Measurements from ENCODE around the gene NUMA1.

NUMA1 gene

DNA sequence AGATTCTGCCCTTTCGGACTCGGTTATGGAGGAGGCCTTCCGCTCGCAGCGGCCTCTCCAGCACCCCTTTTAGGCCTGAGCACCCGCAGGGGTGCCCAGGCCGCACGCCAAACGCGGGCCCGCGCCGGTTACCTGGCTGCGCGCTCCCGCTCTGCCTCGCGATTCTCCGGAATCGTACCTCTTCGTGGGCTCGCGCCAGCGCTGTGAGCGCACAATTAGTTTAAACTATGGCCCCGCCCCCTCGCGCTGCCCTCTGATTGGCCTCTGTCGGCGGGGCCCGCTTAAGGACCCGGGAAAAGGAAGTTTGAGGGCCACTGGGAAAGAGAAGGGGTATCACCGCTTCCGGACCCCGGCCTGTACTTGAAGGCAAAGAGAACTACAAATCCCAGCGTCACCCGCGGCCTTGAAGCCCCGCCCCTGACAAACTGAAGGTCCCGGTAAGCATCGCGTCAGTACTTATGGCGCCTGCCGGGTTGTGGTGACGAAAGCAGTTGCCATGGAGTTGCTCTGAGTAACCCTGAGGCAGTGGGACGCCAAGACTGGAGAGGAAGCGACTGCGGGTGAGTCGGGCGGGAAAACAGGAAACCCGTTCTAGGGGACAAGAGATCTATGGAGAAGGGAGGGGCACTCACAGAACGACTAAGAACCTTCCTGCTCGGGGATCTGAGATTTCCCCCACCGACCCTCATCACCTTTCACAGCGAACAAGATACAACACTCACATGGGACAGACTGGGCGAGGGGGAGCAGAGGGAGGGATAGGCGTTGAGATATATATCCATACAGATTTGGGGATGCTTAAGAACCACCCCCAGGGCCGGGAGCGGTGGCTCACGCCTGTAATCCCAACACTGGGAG is at the start of gene NUMA1, which contains the start of gene LRRC51:
TSS of gene NUMA1 (minus strand) at position 217 of the 858 bp plus-strand sequence. CDS start 44,599 bp downstream, outside the sequence.
TSS of gene LRRC51 (plus strand) at position 525 of the 858 bp plus-strand sequence. CDS start 8,234 bp downstream, outside the sequence.
- peak; percentile 100 for DNase-seq

GRCh38 chr11:72129381-72129780 is 49.0 kb upstream of the NUMA1 start:
- DNase-seq: no peak

DNA sequence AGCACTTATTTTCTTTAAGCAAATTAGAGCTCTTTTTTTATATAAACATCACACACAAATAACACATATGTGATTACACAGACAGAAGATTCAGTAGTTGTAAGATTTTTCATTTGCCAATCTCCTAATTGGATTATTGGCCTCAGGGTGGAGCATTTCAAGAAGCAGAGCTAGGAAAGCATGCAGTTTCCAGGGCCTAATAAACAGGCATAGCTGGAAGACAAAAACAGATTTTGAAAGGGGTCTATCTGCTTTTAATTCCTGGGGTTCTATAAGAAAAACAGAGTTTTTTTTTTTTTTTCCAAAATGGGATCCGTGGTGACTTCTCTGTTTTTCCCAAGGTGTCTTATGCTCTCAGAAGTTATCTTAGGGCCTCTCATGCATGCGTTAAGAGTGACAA is 47.6 kb upstream of the NUMA1 start:
- no peak for DNase-seq

- no peak for DNase-seq
Observed at GRCh38 chr11:72125956-72126355, 45.6 kb upstream of the NUMA1 start.

- no peak for DNase-seq
Observed at GRCh38 chr11:72124046-72124445, 43.7 kb upstream of the NUMA1 start.

DNA sequence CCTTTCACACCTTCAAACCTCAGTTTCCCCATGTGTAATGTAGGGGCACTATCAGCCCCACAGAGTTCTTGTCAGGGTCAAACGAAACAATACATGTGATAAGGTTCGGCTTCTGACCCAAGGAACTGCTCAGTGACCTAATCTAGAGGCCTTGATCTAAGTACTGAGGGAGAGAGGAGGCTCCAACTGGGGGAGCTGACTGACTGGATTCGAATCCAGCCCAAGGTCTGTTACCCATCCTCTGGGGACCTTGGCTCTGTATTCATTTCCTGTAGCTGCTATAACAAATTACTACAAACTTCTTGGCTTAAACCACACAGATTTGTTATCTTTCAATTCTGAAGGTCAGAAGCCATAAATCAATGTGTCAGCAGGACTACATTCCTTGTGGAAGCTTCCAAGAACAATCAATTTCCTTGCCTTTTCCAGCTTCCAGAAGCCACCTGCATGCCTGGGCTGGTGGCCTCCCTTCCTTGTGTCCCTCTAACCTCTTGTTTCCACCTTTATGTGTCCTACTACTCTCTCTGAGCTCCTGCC is 42.8 kb upstream of the NUMA1 start:
- DNase-seq: no peak

DNA sequence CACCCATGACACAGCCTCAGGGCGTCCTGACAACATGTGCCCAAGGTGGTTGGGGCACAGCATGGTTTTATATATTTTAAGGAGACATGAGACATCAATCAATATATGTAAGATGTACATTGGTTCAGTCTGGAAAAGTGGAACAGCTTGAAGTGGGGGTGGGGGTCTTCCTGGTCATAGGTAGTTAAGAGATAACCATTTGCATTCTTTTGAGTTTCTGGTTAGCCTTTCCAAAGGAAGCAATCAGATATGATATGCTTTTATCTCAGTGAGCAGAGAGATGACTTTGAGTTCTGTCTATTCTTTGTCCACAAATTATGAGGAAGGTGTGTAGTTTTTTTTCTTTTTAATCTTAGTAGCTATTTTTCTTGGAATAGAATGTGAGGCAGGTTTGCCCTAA is 42.3 kb upstream of the NUMA1 start:
- DNase-seq: no peak

- DNase-seq: no peak
Observed at GRCh38 chr11:72120930-72121329, 40.6 kb upstream of the NUMA1 start.

- no peak for DNase-seq
Observed at GRCh38 chr11:72119198-72119597, 38.9 kb upstream of the NUMA1 start.

DNA sequence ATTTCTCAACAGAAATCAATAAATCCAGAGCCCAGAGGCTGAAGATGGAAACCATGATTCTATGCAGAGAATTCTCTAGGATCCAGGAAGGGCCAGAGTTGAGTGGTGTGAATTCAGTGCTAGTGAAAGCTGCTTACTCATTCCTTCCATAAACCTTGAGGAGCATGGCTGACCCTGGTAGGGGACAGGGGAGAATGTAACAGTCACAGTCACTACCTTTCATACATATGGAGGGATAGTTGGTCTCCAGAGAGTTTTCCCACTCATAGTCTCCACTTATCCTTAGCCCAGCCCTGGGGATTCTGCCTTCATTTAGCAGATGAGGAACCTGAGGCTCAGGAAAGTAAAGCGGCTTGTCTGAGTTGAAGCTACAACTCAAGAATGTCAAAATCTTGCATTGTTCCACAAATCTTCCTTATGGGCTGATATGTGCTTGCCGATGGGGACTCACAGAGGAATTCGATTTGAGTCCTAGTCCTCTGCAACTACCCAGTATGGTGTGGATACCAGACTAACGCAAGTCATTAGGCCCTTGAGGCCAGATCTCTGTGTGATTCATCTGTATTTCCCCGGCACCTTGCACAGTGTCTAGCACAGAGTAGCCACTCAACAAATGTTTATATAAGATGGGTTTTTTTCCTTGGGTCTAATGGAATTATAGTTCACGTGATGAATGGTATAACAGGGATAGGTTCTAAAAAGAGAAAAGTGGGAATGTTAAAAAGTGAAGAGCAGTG is 35.8 kb upstream of the NUMA1 start:
- DNase-seq: no peak

GRCh38 chr11:72114570-72114969 is 34.2 kb upstream of the NUMA1 start:
- no peak for DNase-seq

GRCh38 chr11:72112978-72113808 is 32.9 kb upstream of the NUMA1 start:
- no peak for DNase-seq

DNA sequence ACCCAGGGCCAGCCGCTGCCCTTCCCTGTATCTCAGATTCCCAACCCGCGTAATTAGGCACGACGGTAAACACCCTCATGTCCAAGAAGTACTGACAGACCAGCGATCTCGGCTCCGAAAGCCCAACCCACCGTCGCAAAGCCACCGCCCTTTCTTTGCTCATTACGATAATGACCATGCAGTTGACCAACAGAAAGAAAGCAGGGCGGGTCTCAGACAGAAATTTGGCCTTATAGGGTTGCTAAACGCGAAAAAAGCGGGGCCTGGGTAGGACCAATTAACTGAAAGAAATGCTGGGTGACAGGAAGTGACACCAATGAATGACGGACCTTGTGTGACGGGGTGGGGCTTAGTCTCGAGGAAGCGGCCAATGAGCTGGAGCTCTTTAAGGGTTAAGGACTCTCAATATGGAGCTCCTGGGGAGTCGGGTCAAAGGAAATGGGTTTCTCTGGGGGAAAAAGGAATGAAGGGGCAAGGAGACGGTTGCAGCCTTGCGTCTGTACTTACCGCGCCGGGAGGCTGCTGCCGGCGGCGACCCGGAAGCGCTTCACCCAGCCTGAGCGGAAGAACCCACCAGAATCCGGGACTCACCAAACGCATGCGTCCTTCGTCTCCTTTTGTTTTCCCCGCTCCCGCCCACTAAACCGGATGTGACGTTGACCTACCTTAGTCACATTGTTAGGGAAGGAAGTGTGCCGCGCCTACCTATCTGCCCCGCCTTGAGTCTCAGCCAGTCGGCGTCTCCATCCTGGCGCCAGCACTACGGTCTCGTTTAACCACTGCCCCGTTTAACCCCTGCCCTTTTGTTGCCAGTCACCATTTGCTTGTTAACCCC is 32.0 kb upstream of the NUMA1 start, which contains the start of gene ANAPC15:
TSS of gene ANAPC15 (minus strand) at position 553 of the 835 bp plus-strand sequence. CDS start 1,419 bp downstream, outside the sequence.
- peak; percentile 99 for DNase-seq

DNA sequence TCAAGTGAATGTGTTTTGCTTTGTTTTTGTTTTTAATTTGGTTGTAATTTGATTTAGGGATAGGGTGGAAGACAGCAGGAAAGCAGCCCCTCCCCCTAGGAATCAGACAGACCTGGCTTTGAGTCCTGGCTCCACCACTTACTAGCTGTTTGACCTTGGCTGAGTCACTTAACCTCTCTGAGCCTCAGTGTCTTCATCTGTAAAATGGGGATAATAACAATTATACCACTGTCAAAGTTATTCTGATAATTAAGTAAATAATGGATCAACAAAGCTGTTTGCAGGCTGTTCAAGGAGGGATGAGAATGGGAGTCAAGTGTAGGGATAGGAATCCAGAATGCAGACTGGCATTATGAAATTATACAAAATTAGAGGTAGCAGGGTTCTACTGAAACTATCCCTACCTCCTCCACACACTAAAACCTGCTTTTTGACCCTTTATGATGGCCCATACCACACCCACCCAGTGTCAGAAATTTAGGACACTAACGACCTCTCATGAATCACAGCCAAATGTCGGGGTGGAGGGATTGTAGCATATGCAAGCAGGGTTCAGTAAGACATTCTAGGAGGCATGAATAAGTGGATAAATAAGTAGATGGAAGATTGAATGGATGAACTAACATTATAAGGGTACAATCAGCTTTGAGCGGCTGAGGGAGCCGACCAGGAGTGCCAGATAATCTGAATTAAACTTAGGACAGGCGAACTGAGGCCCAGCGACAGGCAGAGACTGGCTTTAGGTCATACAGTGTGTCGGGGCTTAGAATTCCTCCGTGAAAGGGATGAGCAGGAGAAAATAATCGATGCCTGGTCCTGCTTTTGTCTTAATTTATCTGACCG is 31.2 kb upstream of the NUMA1 start:
- no peak for DNase-seq

DNA sequence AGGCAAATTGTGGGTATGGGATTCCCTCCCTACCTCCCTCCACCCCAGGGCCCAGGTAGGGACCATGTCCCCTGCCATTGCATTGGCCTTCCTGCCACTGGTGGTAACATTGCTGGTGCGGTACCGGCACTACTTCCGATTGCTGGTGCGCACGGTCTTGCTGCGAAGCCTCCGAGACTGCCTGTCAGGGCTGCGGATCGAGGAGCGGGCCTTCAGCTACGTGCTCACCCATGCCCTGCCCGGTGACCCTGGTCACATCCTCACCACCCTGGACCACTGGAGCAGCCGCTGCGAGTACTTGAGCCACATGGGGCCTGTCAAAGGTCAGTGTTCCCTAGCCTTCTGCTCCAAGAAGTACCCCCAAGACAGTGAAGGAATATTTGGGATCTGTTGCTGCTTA is 25.5 kb upstream of the NUMA1 start, which contains the start of gene TOMT:
TSS of gene TOMT (plus strand) at position 37 of the 400 bp plus-strand sequence. CDS start at position 65, 28 bp downstream.
- no peak for DNase-seq

DNA sequence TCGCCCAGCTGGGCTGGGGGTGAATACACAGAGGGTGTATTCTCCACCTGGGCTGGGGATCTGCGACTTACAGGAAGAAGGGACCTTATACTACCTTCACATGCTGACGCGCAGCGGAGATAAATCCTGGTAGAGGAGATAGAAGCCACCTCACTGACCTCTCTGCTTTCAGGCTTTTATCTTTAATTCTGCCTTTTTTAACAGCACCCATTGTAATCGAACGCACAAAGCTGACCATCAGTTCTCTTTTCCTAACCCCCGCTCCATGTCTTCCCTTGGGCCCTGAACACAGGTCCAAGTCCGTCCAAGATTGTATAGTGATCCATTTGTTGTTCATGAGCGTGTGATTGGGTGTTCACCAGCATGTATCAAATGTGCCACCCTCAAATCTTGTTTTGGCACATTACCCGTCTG is 23.4 kb upstream of the NUMA1 start:
- no peak for DNase-seq

DNA sequence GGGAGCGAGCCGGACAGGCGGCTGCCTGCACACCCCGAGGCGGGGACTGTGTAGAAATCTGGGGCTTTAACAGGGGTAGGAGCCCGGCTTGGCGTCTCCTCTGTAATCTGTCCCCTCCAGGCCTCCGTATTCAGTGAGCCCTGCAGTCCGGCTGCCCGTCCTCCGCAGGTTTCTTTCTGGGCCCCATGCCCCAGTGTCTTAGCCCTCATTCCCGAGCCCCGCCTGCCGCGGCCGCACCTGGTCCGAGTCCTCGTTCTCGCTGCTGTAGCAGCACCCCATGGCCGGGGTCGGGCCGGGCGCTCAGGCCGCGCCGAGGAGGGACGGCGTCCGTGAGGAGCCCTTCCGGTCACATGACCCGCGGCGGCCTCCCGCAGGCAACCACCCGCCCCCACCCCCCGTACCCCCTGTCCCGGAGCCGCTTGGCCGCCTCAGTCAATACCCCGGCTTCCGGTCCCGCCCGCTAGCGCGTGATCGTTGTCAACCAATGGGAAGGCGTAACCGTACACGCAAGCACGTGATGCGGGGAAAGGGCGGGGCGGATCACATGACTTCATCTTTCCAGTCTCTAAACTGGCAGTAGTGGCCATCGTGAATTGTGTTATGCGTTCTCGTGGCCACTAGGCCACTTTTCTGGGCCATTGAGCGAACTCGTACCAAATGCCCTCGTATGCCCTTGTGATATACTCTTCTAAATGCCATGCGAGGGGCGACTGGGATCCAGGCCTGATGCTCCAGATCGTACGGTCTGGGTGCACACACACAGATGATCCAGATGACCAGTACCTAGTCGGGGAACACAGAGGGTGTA is 22.8 kb upstream of the NUMA1 start, which contains the start of gene LAMTOR1:
TSS of gene LAMTOR1 (minus strand) at position 352 of the 808 bp plus-strand sequence. CDS start at position 279, 73 bp downstream.
- DNase-seq: peak; percentile 98

DNA sequence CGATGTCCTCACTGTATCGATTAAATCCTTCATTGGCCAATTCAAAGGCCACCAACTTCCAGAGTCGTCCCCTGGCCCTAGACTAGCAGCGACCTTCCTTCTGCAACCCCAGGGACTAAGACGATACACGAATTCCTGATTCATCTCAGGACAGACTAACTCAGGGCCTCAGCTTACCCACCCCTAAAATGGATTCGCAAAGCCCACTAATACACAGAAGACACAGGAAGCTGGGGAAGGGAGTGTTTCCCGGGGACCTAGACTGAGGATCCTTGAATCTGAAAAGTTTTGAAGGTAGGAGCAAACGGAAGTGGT is 22.2 kb upstream of the NUMA1 start:
- no peak for DNase-seq

DNA sequence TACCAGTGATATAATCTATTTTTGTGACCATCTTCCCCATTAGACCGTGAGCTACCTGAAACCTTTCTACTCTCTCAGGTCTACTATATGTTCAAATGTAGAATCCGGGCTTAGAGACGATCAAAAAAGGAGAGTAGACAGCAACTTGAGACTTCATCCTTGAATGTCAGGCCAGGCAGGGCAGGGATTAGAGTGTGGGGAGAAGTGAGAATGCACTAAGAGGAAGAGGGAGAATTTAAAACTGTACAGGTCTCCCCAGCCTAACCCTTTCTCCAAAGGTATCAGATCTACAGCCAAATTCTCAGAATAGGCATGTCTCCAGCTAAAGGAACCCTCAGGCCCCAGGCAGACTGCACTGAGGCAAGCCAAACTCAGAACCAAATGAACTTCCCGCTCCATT is 21.8 kb upstream of the NUMA1 start:
- DNase-seq: no peak

DNA sequence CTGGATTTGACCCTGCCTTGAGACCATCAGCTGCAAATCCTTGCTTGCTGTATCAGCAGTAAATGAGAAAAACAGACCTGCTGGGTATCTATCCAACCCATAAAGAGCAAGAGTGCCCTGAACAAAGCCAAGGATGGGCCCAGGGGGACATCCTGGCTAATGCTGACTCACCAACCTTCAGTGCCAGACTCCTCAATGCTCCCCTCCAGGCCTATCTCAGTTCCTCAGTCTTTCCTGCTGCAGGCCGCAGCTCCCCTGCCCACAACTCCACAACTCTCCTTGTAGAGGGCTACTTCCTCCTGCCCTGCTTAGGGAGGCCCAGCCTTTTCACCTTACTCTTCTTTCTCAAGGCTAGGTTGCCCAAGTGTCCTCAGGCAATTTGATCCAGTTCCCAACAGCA is 20.1 kb upstream of the NUMA1 start:
- DNase-seq: peak; percentile 26
